SK-N-SH treated with all-trans-retinoic acid at 6 μM for 48 hours (cell line): ENCODE results near the gene SRGAP1.

Experiments used
- ATAC-seq: fragments of 200-7000 bp; cut with Tn5 transposase; 3 replicates; pipeline ENCODE4 v1.9.1; 2020; ENCODE audit warnings: mild to moderate bottlenecking, moderate library complexity
- ARNTL ChIP-seq: fragments of 450-650 bp; formaldehyde crosslinking; IDR thresholded peaks from 2 replicates; pipeline ENCODE4 v1.5.0; 2020; ENCODE audit warnings: low read depth, mild to moderate bottlenecking, moderate library complexity, borderline replicate concordance
- BACH2 ChIP-seq: fragments of 250-450 bp; sonication (Bioruptor Pico); IDR thresholded peaks from 2 replicates; pipeline ENCODE4 v1.9.0; 2021; ENCODE audit warnings: mild to moderate bottlenecking, borderline replicate concordance
- CREB5 ChIP-seq: fragments of 250-450 bp; sonication (Bioruptor Pico); IDR thresholded peaks from 2 replicates; pipeline ENCODE4 v1.5.1; 2020; ENCODE audit warnings: low read depth, mild to moderate bottlenecking, moderate library complexity
- CSDC2 ChIP-seq: fragments of 250-450 bp; sonication (Bioruptor Pico); IDR thresholded peaks from 2 replicates; pipeline ENCODE4 v1.5.0; 2020; ENCODE audit warnings: mild to moderate bottlenecking, moderate library complexity
- CSRNP3 ChIP-seq: fragments of 250-450 bp; sonication (Bioruptor Pico); IDR thresholded peaks from 2 replicates; pipeline ENCODE4 v1.5.1; 2021; ENCODE audit warnings: mild to moderate bottlenecking, moderate library complexity
- ESRRG ChIP-seq: fragments of 250-450 bp; sonication (Bioruptor Pico); IDR thresholded peaks from 2 replicates; pipeline ENCODE4 v1.6.1; 2021; ENCODE audit warnings: mild to moderate bottlenecking
- ISL1 ChIP-seq: fragments of 250-450 bp; sonication (Bioruptor Pico); IDR thresholded peaks from 2 replicates; pipeline ENCODE4 v2.1.2; 2022; ENCODE audit warnings: mild to moderate bottlenecking, moderate library complexity
- OSR1 ChIP-seq: fragments of 250-450 bp; sonication (Bioruptor Pico); IDR thresholded peaks from 2 replicates; pipeline ENCODE4 v1.8.0; 2022; ENCODE audit warnings: moderate library complexity, mild to moderate bottlenecking, inconsistent platforms
- PATZ1 ChIP-seq: fragments of 250-450 bp; sonication (Bioruptor Pico); IDR thresholded peaks from 2 replicates; pipeline ENCODE4 v1.8.0; 2020; ENCODE audit warnings: mild to moderate bottlenecking, moderate library complexity, borderline replicate concordance
- POU6F1 ChIP-seq: fragments of 250-450 bp; sonication (Bioruptor Pico); IDR thresholded peaks from 2 replicates; pipeline ENCODE4 v1.8.0; 2021; ENCODE audit warnings: low read depth, mild to moderate bottlenecking, moderate library complexity, borderline replicate concordance
- RARB ChIP-seq: fragments of 250-450 bp; sonication (Bioruptor Pico); IDR thresholded peaks from 2 replicates; pipeline ENCODE4 v1.8.0; 2021; ENCODE audit warnings: mild to moderate bottlenecking, moderate library complexity
- TOX ChIP-seq: fragments of 250-450 bp; sonication (Bioruptor Pico); IDR thresholded peaks from 2 replicates; pipeline ENCODE4 v1.8.0; 2021; ENCODE audit warnings: mild to moderate bottlenecking, moderate library complexity, borderline replicate concordance
- ZC3H10 ChIP-seq: fragments of 250-450 bp; sonication (Bioruptor Pico); IDR thresholded peaks from 2 replicates; pipeline ENCODE4 v1.5.1; 2021; ENCODE audit warnings: mild to moderate bottlenecking, moderate library complexity
- ZFP3 ChIP-seq: fragments of 250-450 bp; sonication (Bioruptor Pico); IDR thresholded peaks from 2 replicates; pipeline ENCODE4 v1.5.0; 2020; ENCODE audit warnings: mild to moderate bottlenecking, moderate library complexity
- ZNF565 ChIP-seq: fragments of 450-650 bp; formaldehyde crosslinking; conservative IDR thresholded peaks from 2 replicates; pipeline ENCODE4 v1.5.0; 2020; ENCODE audit warnings: low read depth, mild to moderate bottlenecking, moderate library complexity
- ZNF8 ChIP-seq: fragments of 450-650 bp; formaldehyde crosslinking; IDR thresholded peaks from 2 replicates; pipeline ENCODE4 v1.5.0; 2020; ENCODE audit warnings: mild to moderate bottlenecking, moderate library complexity

Gene SRGAP1

GRCh38 chr12:63930971-63931370, 86.5 kb downstream of the SRGAP1 start (continued):
- no peak for TF ChIP-seq PATZ1 (CRISPR knock-in tag)
- TF ChIP-seq, all 23 proteins: peak for 0

GRCh38 chr12:63931703-63932102, 87.2 kb downstream of the SRGAP1 start:
- TF ChIP-seq RARB (CRISPR knock-in tag) (no peak), OSR1 (no peak), POU6F1 (CRISPR knock-in tag) (no peak), ESRRG (CRISPR knock-in tag) (no peak), ZNF565 (no peak)
- ATAC-seq = no peak

- ATAC-seq = no peak
- TF ChIP-seq PATZ1 (CRISPR knock-in tag) (no peak), CSDC2 (no peak), RARB (CRISPR knock-in tag) (no peak), ZNF8 (no peak), ZFP3 (CRISPR knock-in tag) (no peak), CSRNP3 (no peak), CREB5 (no peak), ZC3H10 (CRISPR knock-in tag) (no peak)
Observed at GRCh38 chr12:63934936-63935335, 90.4 kb downstream of the SRGAP1 start.

- TF ChIP-seq CSRNP3 = no peak
- no peak for TF ChIP-seq ESRRG (CRISPR knock-in tag)
- TF ChIP-seq ZNF565 = no peak
- TF ChIP-seq CSDC2 = no peak
- TF ChIP-seq ZFP3 (CRISPR knock-in tag) = no peak
- TF ChIP-seq BACH2 = no peak
- no peak for TF ChIP-seq ISL1 (CRISPR knock-in tag)
- no peak for TF ChIP-seq ARNTL (CRISPR knock-in tag)
- TF ChIP-seq PATZ1 (CRISPR knock-in tag) = no peak
- no peak for TF ChIP-seq POU6F1 (CRISPR knock-in tag)
- no peak for TF ChIP-seq TOX (CRISPR knock-in tag)
- no peak for ATAC-seq
Observed at GRCh38 chr12:63935361-63935760, 90.9 kb downstream of the SRGAP1 start.
